CD4-positive, alpha-beta T cell (primary cell): ENCODE measurements around the gene IQSEC3. TPM values are rescaled to one million over a fixed set of nuclear protein-coding genes. Genes with fewer than 3 reads are reported as not detected.

ENCODE experiments used
- ATAC-seq: fragments of 200-7000 bp; cut with Tn5 transposase; one replicate; pipeline ENCODE4 v1.10.0; 2022; ENCODE audit warnings: mild to moderate bottlenecking; ENCODE audit not compliant: poor library complexity
- CTCF ChIA-PET: fragments of 350-600 bp; sonication (Branson Sonifier 250); formaldehyde crosslinking; loops from one replicate; lab custom pipeline; 2021; ENCODE audit warnings: antibody characterized with exemption, inconsistent platforms; lab: Charles Lee
- POLR2A ChIA-PET: fragments of 350-600 bp; sonication (Branson Sonifier 250); formaldehyde crosslinking; loops from one replicate; lab custom pipeline; 2021; ENCODE audit warnings: antibody characterized with exemption, inconsistent platforms; lab: Charles Lee
- DNase-seq, 14 experiments: peaks; one replicate each; pipeline ENCODE4 v3.0.0-alpha.2; 2013 to 2020; ENCODE audit warnings: mixed read lengths in 2 of 14
- H3K27ac ChIP-seq, 2 donors: one replicate each; pipeline versions ENCODE4 v1.5.1 to v1.7.0; 2013; ENCODE audit warnings: low read length in 2 of 2, low read depth in 1 of 2, mild to moderate bottlenecking in 1 of 2
- H3K27me3 ChIP-seq, 2 experiments: 1 replicate in 1 of 2; 2 replicates in 1 of 2; pipeline versions ENCODE4 v1.6.1 to v1.7.0; 2013; ENCODE audit warnings: low read length in 2 of 2, control low read depth in 1 of 2, mild to moderate bottlenecking in 1 of 2, moderate library complexity in 1 of 2; ENCODE audit not compliant: insufficient read depth in 2 of 2, control insufficient read depth in 1 of 2
- H3K36me3 ChIP-seq: one replicate; pipeline ENCODE4 v1.6.1; 2013; ENCODE audit warnings: low read length, control low read depth; ENCODE audit not compliant: insufficient read depth
- H3K4me1 ChIP-seq: one replicate; pipeline ENCODE4 v1.6.1; 2013; ENCODE audit warnings: low read length, control low read depth; ENCODE audit not compliant: insufficient read depth
- H3K4me3 ChIP-seq: one replicate; pipeline ENCODE4 v1.5.1; 2013; ENCODE audit warnings: mild to moderate bottlenecking, low read length, moderate library complexity
- H3K9me3 ChIP-seq, 2 experiments: 1 replicate in 1 of 2; 2 replicates in 1 of 2; pipeline versions ENCODE4 v1.6.1 to v1.7.0; 2013; ENCODE audit warnings: low read length in 2 of 2, mild to moderate bottlenecking in 2 of 2, control low read depth in 1 of 2, moderate library complexity in 1 of 2; ENCODE audit not compliant: control insufficient read depth in 1 of 2, insufficient read depth in 1 of 2
- H3K27ac Mint-ChIP-seq: one replicate; pipeline ENCODE4 v1.8.0; 2020; ENCODE audit warnings: mixed read lengths
- H3K27me3 Mint-ChIP-seq: one replicate; pipeline ENCODE4 v1.8.0; 2021; ENCODE audit warnings: mixed read lengths
- H3K36me3 Mint-ChIP-seq: one replicate; pipeline ENCODE4 v1.8.0; 2021; ENCODE audit warnings: low read depth, mixed read lengths
- H3K4me1 Mint-ChIP-seq: one replicate; pipeline ENCODE4 v1.8.0; 2021; ENCODE audit warnings: low read depth, mixed read lengths
- H3K4me3 Mint-ChIP-seq: one replicate; pipeline ENCODE4 v1.8.0; 2020; ENCODE audit warnings: mild to moderate bottlenecking, mixed read lengths
- H3K9me3 Mint-ChIP-seq: one replicate; pipeline ENCODE4 v1.8.0; 2020; ENCODE audit warnings: mixed read lengths
- CTCF ChIP-seq: fragments of 200-600 bp; IDR thresholded peaks from one replicate; pipeline ENCODE4 v1.8.0; 2022; ENCODE audit warnings: antibody characterized with exemption, mild to moderate bottlenecking
- intact Hi-C, 2 experiments: fragments of 100-400 bp; cut with DNase I in 1 of 2; cut with micrococcal nuclease in 1 of 2; formaldehyde crosslinking; loops; one replicate each; pipeline versions ENCODE4 v1.15.1 to v1.9.0; 2023 to 2025; cut with DNase I, micrococcal nuclease
- total RNA-seq, 174 experiments: library from RNA in 2 of 174; stranded (reverse) in 2 of 174; gene quantifications; one replicate each; pipeline ENCODE4 v1.2.3 and lab custom pipeline; 2021 to 2026

IQSEC3 gene
- total RNA-seq, 2 experiments from 2014 or later: 0.19 TPM; not detected in 1

GRCh38 chr12:98924-99352 lies 32.4 kb downstream of the IQSEC3 start:
- Histone ChIP-seq H3K27ac (no peak overlapping the region), H3K27me3 (peaks cover 7 to 11% of the 10 kb centered on the region in 2 experiments), H3K4me3 (no peak overlapping the region), H3K36me3 (no peaks in the 10 kb centered on the region), H3K9me3 (peaks cover 0 to 12% of the 10 kb centered on the region in 2 experiments), H3K4me1 (no peaks in the 10 kb centered on the region)
- H3K4me1 Mint-ChIP-seq: no peaks in the 10 kb centered on the region
- POLR2A ChIA-PET: no interaction called here
- no peak overlapping the region for H3K27ac Mint-ChIP-seq
- DNase-seq: no peak
- TF ChIP-seq CTCF: no peak
- H3K9me3 Mint-ChIP-seq: no peaks in the 10 kb centered on the region
- H3K27me3 Mint-ChIP-seq: peaks cover 46% of the 10 kb centered on the region
- CTCF ChIA-PET: no interaction called here
- ATAC-seq: no peak
- no peaks in the 10 kb centered on the region for H3K36me3 Mint-ChIP-seq
- intact Hi-C loops: no loop called here
- H3K4me3 Mint-ChIP-seq: no peak overlapping the region

GRCh38 chr12:99605-100004 lies 33.0 kb downstream of the IQSEC3 start:
- peaks cover 0 to 15% of the 10 kb centered on the region in 2 experiments for H3K9me3 ChIP-seq
- Mint-ChIP-seq H3K4me3 (no peak overlapping the region), H3K36me3 (no peaks in the 10 kb centered on the region), H3K4me1 (no peaks in the 10 kb centered on the region), H3K27ac (no peak overlapping the region), H3K27me3 (peaks cover 45% of the 10 kb centered on the region), H3K9me3 (no peaks in the 10 kb centered on the region)
- H3K4me1 ChIP-seq: peaks cover 3% of the 10 kb centered on the region
- POLR2A ChIA-PET: no interaction called here
- DNase-seq: no peak
- intact Hi-C loops: no loop called here
- no peak overlapping the region for H3K27ac ChIP-seq
- TF ChIP-seq CTCF: no peak
- H3K4me3 ChIP-seq: no peak overlapping the region
- H3K36me3 ChIP-seq: no peaks in the 10 kb centered on the region
- H3K27me3 ChIP-seq: peaks cover 7 to 8% of the 10 kb centered on the region in 2 experiments
- no peak for ATAC-seq
- CTCF ChIA-PET: no interaction called here

- Mint-ChIP-seq H3K4me3 (no peak overlapping the region), H3K9me3 (no peaks in the 10 kb centered on the region), H3K36me3 (no peaks in the 10 kb centered on the region), H3K27me3 (peaks cover 36% of the 10 kb centered on the region), H3K27ac (no peak overlapping the region), H3K4me1 (no peaks in the 10 kb centered on the region)
- Histone ChIP-seq H3K4me3 (no peak overlapping the region), H3K4me1 (peaks cover 5% of the 10 kb centered on the region), H3K36me3 (no peaks in the 10 kb centered on the region), H3K9me3 (peaks cover 0 to 23% of the 10 kb centered on the region in 2 experiments), H3K27me3 (peaks cover 7 to 8% of the 10 kb centered on the region in 2 experiments), H3K27ac (no peak overlapping the region)
- ChIA-PET POLR2A (no interaction called here), CTCF (no interaction called here)
- no peak for DNase-seq
- intact Hi-C loops: no loop called here
- ATAC-seq: no peak
- no peak for TF ChIP-seq CTCF
Measured at GRCh38 chr12:101969-102878, 35.7 kb downstream of the IQSEC3 start.
